C4-2B (cell line): ENCODE results near the gene CATSPERE.

Source experiments
- ZFX ChIP-seq: fragments of 450-650 bp; IDR thresholded peaks from 2 replicates; pipeline ENCODE4 v1.6.1; 2017
- TF ChIP-seq, protein P1 (sequence below): fragments of 450-650 bp; conservative IDR thresholded peaks from 2 replicates; pipeline ENCODE4 v1.5.1; 2017; ENCODE audit warnings: mild to moderate bottlenecking

- TF ChIP-seq, protein P1, sequence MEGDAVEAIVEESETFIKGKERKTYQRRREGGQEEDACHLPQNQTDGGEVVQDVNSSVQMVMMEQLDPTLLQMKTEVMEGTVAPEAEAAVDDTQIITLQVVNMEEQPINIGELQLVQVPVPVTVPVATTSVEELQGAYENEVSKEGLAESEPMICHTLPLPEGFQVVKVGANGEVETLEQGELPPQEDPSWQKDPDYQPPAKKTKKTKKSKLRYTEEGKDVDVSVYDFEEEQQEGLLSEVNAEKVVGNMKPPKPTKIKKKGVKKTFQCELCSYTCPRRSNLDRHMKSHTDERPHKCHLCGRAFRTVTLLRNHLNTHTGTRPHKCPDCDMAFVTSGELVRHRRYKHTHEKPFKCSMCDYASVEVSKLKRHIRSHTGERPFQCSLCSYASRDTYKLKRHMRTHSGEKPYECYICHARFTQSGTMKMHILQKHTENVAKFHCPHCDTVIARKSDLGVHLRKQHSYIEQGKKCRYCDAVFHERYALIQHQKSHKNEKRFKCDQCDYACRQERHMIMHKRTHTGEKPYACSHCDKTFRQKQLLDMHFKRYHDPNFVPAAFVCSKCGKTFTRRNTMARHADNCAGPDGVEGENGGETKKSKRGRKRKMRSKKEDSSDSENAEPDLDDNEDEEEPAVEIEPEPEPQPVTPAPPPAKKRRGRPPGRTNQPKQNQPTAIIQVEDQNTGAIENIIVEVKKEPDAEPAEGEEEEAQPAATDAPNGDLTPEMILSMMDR: no peak
- no peak for TF ChIP-seq ZFX
These were observed 95.2 kb downstream of the CATSPERE start for GRCh38 chr1:244556263-244556662.
